Stimulated activated CD4-positive, alpha-beta T cell treated with anti-CD3 and anti-CD28 coated beads, TNF-alpha, amount 100 ng/mL, for 48 hours (primary cell): ENCODE data around the gene DISP3.

Experiments used
- DNase-seq, 3 donors: peaks; one replicate each; pipeline ENCODE4 v3.0.0-alpha.2; 2020; ENCODE audit warnings: low read depth in 3 of 3

The DISP3 gene, protein sequence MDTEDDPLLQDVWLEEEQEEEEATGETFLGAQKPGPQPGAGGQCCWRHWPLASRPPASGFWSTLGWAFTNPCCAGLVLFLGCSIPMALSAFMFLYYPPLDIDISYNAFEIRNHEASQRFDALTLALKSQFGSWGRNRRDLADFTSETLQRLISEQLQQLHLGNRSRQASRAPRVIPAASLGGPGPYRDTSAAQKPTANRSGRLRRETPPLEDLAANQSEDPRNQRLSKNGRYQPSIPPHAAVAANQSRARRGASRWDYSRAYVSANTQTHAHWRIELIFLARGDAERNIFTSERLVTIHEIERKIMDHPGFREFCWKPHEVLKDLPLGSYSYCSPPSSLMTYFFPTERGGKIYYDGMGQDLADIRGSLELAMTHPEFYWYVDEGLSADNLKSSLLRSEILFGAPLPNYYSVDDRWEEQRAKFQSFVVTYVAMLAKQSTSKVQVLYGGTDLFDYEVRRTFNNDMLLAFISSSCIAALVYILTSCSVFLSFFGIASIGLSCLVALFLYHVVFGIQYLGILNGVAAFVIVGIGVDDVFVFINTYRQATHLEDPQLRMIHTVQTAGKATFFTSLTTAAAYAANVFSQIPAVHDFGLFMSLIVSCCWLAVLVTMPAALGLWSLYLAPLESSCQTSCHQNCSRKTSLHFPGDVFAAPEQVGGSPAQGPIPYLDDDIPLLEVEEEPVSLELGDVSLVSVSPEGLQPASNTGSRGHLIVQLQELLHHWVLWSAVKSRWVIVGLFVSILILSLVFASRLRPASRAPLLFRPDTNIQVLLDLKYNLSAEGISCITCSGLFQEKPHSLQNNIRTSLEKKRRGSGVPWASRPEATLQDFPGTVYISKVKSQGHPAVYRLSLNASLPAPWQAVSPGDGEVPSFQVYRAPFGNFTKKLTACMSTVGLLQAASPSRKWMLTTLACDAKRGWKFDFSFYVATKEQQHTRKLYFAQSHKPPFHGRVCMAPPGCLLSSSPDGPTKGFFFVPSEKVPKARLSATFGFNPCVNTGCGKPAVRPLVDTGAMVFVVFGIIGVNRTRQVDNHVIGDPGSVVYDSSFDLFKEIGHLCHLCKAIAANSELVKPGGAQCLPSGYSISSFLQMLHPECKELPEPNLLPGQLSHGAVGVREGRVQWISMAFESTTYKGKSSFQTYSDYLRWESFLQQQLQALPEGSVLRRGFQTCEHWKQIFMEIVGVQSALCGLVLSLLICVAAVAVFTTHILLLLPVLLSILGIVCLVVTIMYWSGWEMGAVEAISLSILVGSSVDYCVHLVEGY (N-terminal part only)

DNA sequence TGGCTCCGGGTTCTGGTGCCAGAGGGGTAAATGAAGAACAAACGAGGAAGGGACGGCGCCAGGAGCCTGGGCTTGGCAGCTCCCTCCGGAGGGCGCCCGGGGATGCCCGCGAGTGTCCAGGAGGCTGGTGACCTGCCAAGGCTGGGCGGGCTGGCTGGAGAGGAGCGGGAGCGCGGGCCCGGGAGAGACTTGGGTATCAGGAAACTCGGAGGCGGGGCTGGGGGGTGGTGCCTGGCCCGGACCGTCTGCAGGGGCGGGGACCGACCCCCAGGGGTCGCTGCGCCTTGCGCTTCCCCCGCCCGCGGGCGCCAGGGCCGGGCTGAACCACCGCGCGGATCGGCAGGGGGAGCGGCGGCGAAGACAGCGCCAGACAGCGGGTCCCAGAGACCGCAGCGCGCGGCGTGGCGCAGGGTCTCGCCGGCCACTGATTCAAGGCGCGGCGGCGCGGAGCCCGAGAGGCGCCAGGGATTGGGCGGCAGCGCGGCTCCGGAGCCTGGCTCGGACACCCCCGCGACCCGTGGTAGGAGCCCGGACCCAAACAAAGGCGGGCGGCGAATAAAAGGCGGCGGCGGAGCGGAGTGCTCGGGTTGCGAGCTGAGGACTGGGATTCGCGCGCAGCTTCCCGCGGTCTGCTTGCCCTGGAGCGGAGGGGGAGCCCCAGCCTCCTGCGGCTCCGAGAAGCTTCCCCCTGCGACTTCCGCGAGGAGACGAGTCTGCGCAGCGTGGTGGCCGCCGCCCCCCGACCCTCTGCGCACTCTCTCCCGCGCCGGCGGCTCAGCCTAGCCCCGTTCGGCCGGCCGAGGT is at the start of gene DISP3:
TSS of gene DISP3 (plus strand) at position 585 of the 804 bp plus-strand sequence. CDS start 21,838 bp downstream, outside the sequence.
- DNase-seq: peak; percentile 56 to 70 (median 63)

DNA sequence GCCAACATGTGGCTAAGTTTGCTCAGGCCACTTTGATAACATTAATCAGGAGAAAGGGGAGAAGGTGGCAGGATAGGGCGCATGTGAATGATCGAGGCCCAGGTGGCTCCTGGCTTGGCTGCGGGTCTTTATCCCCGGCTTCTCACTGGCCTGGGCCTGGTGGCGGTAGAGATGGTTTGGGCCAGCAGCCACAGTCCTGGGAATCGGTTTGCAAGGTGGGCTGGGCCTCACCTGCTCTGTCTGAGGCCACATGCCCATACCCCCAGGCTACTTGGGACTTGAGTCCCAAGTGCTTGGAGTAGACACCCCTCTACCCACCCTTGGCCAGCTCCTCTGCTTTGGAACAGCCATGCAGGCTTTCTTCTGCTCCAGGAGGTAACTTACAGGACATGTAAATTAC is 49.7 kb upstream of the DISP3 start:
- DNase-seq: no peak

DNA sequence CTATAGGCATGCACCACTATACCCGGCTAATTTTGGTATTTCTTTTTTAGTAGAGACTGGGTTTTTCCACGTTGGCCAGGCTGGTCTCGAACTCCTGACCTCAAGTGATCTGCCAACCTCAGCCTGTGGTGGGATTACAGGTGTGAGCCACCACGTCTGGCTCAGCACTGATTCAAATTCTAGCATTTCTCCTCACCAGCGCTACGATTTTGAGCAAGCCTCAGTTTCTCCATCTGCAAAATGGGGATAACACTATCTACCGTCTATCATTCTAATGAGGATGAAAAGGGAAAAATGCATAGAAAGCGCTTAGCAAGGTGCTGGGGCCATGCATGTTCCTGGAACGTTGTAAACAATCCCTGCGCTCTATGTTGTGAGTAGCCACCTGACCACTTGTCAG is 49.0 kb upstream of the DISP3 start:
- no peak for DNase-seq

DNA sequence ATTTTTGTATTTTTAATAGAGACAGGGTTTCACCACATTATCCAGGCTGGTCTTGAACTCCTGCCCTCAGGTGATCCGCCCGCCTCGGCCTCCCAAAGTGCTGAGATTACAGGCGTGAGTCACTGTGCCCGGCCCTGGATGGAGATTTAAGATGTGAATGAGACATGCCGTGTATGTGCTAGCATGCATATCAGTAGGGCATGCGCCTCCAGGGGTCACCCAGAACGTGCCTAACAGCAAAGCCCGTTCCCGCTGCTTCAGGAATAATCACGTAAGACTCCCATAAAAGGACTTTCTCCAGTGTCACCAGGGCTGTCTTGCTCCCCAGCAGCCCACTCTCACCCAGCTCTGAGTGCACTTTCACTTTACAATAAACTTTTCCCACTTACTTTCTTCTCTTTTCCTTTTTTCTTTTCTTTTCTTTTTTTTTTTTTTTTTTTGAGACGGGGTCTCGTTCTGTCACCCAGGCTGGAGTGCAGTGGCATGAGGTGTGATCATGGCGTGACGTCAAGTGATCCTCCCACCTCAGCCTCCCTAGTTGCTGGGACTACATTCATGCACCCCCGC is 46.9 kb upstream of the DISP3 start:
- DNase-seq: no peak

DNA sequence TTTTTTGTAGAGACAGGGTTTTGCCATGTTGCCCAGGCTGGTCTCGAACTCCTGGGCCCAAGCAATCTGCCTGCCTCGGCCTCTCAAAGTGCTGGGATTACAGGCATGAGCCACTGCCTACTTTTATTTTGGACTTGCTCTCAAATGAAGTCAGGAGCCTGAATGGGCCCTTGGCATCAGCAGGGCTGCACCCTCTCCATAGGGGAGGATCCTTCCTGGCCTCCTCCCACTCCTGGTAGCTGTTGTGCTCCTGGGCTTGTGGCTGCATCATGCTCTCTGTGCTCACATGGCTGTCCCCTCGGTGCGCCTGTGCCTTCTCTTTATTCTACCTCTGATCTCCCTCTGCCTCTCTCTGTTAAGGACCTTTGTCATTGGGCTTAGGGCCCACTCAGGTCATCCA is 46.4 kb upstream of the DISP3 start:
- no peak for DNase-seq

DNA sequence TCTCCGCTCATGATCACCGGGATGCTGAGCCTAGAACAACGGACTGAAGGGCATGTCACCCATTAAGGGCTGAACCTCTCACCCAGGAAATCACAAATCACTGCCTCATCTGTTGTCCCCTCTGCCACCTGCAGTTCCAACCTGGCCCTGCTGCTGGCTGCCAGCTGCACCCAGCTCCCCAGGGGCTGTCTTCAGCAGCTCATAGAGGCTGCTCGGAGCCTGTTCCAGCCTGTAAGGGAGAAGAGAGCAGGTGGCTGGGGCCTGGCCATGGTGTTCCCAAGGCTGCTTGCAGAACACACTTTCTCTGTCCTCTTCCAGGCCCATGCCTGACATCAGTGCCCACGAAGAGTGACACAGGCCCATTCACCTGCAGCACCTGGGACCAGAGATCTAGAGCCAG is 44.5 kb upstream of the DISP3 start:
- no peak for DNase-seq

DNA sequence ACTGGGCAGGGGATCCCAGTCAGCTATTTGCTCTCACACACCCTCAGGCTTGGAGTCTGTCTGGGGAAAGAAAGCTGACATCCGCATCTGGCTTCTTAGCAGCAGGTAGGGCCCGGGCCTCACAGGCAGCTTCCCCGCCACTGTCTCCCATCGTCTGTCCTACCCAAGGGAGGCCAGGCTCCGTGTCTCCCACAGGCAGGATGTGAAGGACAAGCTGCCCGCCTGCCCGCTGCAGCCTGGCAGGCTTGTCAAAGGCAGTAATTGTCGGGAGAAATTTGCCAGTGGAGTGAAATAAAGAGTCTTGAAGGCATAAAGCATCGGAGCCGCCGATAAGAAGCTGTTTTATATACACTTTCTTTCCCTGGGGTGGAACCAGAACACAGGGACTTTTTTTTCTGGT is 44.0 kb upstream of the DISP3 start:
- no peak for DNase-seq

DNA sequence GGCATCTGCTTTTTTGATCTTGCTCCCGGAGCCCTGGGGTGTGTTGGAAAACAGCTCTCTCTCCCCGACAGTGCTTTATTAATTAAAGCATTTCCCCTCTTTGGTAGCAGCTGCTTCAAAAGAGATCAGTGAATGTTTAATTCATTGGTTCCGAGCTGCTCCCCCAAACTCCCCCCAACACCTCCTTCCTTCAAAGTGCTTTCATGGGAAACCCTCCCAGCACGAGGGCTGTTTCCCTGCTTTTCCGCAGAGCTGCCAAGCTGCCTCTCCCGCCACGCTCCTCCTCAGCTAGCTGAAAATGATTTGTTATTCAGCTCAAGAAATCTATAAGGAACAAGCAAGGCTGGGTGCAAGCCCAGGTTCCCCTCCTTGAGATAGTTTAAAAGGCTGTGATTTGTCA is 40.0 kb upstream of the DISP3 start:
- DNase-seq: no peak

DNA sequence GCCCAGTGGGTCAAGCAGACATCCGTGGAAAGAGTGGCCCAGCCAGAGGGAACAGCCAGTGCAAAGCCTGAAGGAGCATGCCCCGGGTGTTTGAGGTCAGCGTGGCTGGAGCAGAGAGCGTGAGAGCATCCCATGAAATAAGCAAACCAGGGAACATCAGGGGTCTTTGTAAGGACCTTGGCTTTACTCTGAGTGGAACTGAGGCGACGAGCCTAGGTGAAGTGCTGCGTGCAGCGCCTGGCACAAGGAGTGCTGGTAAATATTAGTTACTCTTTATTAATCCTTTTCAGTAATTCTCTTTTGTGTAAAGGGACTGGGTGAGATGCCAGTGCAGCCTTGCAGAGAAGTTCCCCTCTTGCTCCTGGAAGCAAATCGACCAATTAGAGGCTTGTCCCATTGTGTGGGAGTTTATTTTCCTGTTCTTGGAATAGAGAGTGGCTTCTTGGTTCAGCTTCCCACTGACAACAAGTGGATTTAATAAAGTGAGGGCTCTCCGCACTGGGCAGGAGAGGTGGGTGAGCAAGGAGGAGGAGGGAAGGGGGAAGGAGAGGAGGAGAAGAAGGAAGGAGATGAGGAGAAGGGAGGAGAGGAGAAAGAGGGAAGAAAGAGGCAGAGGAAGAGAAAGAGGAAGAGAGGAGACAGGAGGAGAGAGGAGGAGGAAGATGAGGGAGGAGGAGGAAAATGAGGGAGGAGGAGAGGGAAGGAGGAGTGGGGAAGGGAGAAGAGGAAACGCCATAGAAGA is 37.6 kb upstream of the DISP3 start:
- DNase-seq: no peak

DNA sequence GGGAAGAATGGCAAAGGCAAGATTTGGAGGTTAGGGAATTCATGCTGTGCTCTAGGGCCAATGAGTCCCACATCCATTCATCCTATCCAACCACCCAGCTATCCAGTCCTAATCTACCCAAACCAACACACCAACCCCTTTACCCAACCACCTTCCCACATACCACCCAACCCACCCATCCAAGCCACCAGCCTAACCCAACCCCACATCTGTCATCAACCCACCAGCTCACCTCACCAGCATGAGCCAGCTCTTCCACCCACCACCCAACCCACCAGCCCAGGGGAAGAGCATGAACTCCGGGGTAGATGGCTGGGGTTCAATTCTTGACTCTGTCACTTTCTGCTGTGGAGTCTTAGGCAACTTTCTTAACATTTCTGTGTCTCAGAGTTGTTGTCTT is 35.9 kb upstream of the DISP3 start:
- DNase-seq: no peak

DNA sequence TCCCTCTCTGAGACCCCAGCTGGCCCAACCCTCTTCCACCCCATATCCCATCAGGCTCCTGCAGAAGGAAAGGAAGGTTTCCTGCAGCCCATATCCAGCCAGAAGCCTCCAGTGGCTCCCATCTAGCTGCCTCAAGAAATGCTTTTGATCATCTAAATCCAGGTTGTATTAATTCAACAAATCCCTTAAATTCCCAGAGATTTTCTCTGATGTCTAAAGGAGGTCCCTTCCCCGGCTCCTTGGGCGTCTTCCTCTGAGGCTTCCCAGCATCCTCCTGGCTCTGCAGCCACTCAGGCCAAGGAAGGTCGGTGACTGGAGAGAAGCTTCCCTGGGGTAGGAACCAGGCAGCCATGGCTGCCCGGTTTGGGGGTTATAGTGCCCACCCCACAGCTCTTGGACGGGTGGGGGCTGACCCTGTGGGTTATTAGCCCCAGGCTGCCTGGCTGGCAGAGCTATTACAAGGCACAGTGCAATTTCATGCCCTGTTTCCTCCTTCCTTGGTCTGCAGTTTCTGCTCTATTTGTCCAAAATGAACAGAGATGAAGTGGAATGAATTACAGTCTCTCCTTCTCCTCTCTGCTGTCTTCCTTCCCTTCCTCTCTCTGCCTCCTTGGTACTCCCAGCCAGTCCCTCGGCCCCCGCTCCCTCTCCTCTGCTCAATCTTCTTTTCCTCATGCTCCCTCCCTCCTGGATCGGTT is 34.8 kb upstream of the DISP3 start:
- no peak for DNase-seq

DNA sequence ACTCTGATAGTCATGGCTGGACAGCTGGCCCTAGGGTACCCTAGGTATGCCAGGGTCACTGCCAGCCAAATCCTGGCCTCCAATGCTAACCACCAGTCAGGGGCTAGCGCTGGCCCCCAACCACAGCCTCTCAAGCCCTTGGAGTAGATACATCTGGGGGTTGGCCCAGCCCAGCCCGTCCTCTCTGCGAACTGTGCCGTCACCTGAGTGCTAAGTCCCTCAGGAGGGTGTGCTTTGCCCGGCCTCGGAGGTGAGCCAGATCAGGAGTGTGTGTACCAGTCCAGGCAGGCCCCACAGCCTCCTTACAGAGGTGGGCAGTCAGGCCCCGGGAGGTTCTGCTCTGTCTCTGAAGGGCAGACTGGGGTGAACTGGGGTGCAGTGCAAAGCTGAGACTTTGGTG is 34.0 kb upstream of the DISP3 start:
- DNase-seq: no peak

DNA sequence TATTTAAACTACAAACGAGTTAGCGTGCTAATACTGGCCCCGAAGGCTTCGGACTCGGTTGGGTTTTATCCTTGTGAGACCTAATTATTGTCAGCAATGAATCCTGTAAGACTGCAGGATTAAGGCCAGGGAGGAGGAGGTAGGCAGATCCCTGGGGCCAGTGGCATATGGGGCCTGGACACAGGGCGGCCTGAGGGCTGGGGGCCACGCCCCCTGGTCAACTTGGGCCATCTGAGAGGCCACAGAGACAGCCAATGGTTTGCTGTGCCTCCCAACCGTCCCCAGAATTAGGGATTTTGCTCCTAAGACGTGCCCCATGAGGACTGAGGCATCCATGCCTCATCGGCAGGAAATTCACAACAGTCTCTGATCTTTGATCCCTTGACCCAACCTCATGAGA is 31.1 kb upstream of the DISP3 start:
- no peak for DNase-seq

DNA sequence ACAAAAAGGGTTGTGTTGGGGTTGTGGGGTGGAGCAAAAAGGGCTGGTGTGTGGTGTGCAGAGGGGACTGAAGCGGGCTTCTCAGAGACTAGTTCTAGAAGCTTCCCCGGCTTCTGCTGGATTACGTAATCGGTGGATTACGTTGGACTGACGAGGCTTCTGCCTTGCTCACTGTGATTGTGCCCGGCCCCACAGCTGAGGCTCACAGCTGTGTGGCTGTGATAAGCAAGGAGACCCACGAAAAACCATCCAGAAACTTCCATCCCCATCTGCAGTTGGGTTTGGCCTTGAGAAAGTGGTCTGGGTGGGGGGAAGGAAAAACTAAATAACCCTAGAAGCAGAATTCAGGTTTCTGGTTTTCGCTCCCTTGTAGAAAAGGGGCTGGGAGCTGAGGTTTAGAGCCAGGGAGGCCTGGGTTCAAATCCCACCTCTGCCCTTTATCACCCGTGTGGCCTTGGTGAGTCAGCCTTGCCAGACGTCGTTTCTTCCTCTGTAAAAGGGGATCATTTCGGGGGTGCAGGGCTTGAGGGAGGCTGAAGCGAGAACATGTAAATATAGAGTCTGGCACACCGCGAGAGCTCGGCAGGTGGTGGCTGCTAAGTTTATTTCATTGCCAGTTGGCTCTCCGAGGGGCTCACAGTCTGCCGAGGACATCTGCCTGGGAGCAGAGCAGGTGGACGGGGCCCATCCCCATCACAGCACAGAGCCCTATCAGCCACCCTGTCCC is 30.4 kb upstream of the DISP3 start:
- no peak for DNase-seq

DNA sequence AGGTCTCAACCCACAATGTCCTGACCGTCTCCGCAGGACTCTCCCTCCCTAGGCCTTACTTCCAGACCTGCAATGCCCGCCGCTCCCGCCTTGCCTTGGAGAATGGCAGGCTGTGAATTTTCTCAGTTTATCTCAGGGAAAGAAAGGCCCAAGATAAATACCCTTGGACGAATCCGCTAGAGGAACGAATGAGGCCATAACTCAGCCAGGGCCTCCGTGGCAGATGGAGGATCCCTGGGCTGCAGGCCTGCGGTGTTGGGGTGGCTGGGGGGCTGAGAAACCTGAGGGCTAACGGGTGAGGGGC is 29.9 kb upstream of the DISP3 start:
- no peak for DNase-seq

DNA sequence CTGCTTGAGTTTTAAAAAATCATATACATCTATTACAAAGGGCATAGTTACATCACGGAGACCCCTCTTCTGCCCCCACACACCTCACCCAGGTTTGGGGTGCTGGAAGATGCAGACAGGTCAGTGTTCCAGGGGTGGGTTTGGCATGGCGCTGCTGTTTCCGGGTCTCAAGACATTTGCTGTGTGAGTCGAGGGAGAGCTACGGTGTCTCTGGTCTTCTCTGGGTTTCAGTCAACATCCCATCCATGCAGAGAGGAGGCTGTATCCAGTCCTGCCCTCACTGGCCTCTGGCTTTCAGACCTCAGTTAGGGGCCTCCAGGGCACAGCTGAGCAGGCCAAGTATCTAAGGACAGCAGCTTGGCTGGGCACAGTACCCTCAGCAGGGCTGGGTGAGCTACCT is 28.6 kb upstream of the DISP3 start:
- DNase-seq: no peak

DNA sequence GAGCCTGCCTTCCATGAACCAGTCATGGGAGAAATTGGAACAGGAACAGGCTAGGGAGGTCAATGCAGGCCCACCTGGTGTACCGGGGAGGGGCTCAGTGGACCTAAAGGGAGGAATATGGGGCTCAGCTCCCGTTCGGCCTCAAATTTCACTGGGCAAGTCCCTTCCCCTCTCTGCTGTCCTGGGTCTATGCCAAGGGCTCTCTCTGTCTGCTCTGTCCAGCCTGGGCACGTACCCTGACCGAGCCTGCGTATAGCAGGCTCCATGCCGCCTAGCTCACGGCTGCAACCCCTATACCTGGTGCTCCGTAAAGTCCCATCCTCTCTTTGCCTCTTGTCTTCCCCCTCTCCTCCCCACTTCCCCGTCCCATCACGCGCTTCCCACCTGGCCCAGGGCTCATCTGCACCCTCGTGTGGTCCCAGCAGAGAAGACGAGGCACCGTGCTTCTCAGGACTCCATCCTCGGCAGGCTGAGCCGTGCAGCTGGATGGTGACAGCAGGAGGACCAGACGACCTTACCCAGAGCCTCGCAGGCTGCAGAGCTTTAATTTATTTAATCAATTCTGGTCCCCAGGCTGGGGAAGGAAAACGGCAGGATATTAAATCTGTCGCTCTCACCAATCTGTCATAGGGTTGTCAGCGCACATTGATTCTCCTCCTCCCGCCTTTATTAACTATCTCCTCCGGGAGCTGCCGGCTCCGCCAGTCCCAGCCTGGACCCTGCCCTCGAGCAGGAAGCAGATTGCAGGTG is 25.0 kb upstream of the DISP3 start:
- no peak for DNase-seq

DNA sequence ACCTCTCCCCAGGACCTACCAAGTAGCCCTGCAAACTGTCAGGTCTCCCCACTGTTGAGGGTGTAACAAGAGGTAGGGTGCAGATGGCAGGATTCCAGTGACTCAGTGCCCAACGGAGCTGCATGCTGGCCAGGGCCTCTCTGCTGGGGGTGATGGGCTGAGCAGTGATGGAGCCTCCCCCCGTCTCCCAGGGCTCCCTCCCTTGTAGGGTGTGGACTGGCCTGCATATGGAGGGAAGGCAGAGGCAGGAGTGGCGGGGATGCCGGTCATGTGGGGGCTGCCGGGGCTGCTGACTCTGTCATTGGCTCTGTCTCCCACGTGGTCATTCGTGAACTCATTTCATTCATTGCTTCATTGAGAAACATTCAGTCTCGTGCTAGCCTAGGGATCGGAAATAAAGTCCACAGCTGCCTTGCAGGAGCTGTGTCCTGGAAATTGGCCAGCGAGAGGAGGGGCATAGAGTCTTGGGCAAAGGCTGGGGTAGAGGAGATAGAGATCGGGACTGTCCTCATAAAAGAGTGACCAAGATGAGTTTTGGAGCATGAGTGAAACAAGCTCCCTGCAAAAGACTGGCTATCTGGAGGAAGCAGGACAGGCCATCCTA is 22.9 kb upstream of the DISP3 start:
- no peak for DNase-seq
